Measurements from ENCODE around the gene DGKI. TPM values are rescaled to one million over a fixed set of nuclear protein-coding genes. Genes with fewer than 3 reads are reported as not detected.

The DGKI gene
- total RNA-seq, 1 donor from 2014 or later: 10.1 TPM

GRCh38 chr7:137873524-137873923 lies 26.8 kb upstream of the DGKI start:
- DNase-seq (ENCODE audit: low spot score): no peak

GRCh38 chr7:137871170-137871915 lies 24.6 kb upstream of the DGKI start:
- DNase-seq (ENCODE audit: low spot score): no peak

GRCh38 chr7:137870684-137871083 lies 23.9 kb upstream of the DGKI start:
- no peak for DNase-seq (ENCODE audit: low spot score)

GRCh38 chr7:137870078-137870477 lies 23.3 kb upstream of the DGKI start:
- DNase-seq (ENCODE audit: low spot score): no peak

GRCh38 chr7:137869260-137869659 lies 22.5 kb upstream of the DGKI start:
- no peak for DNase-seq (ENCODE audit: low spot score)

- DNase-seq (ENCODE audit: low spot score): no peak
Observed at GRCh38 chr7:137867289-137867688, 20.5 kb upstream of the DGKI start.

- DNase-seq (ENCODE audit: low spot score): no peak
Observed at GRCh38 chr7:137865764-137866163, 19.0 kb upstream of the DGKI start.

- DNase-seq (ENCODE audit: low spot score): no peak
Observed at GRCh38 chr7:137862964-137863363, 16.2 kb upstream of the DGKI start.

- no peak for DNase-seq (ENCODE audit: low spot score)
Observed at GRCh38 chr7:137862358-137862757, 15.6 kb upstream of the DGKI start.

- no peak for DNase-seq (ENCODE audit: low spot score)
Observed at GRCh38 chr7:137860542-137860941, 13.8 kb upstream of the DGKI start.

- no peak for DNase-seq (ENCODE audit: low spot score)
Observed at GRCh38 chr7:137853053-137853452, 6.3 kb upstream of the DGKI start.

- DNase-seq (ENCODE audit: low spot score): no peak
Observed at GRCh38 chr7:137852108-137852507, 5.3 kb upstream of the DGKI start.

- DNase-seq (ENCODE audit: low spot score): no peak
Observed at GRCh38 chr7:137850972-137851945, 4.5 kb upstream of the DGKI start.

GRCh38 chr7:137850571-137850970 lies 3.8 kb upstream of the DGKI start:
- no peak for DNase-seq (ENCODE audit: low spot score)

GRCh38 chr7:137848095-137848494 lies 1.3 kb upstream of the DGKI start:
- DNase-seq (ENCODE audit: low spot score): no peak

GRCh38 chr7:137847568-137848050 lies 835 bp upstream of the DGKI start:
- no peak for DNase-seq (ENCODE audit: low spot score)

- no peak for DNase-seq (ENCODE audit: low spot score)
Observed at GRCh38 chr7:137846549-137846826, 286 bp downstream of the DGKI start.

- no peak for DNase-seq (ENCODE audit: low spot score)
Observed at GRCh38 chr7:137844677-137845425, 1.9 kb downstream of the DGKI start.

GRCh38 chr7:137839903-137840779 lies 6.6 kb downstream of the DGKI start:
- DNase-seq (ENCODE audit: low spot score): no peak

GRCh38 chr7:137838706-137839315 lies 8.0 kb downstream of the DGKI start:
- no peak for DNase-seq (ENCODE audit: low spot score)

Measured in mesenteric fat pad (tissue), 1 donor.